HL-60/S4 treated with retinoic acid at 250 ng/mL for 4 days and 3 days (cell line): ENCODE results near the gene MACROH2A2.
"Not testable (repeated sequence)": the region's sequence is repeated elsewhere in the genome, so short reads cannot be mapped to it uniquely, and the experiment has no call there.

ENCODE experiments used
- in situ Hi-C: fragments of 300-500 bp; cut with MboI; formaldehyde crosslinking; loops from 2 replicates; pipeline ENCODE4 v1.7.0; 2022; ENCODE audit warnings: low sequenced_read_pairs

The MACROH2A2 gene

DNA sequence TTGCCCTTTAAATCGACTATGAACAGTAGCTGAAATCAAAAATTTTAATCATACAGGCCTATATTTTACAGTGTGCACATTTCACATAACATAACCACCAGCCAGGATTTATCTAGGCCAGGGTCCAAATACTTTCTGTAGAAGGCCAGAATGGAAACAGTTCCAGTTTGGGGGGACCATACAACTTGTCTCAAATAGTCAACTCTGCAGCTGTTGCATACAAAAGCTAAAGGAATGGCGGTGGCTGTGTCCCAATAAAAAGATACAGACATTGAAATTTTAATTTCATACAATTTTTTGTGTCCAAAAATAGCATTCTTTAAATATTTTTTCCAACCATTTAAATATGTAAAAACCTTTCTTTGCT is 94.6 kb downstream of the MACROH2A2 start:
- in situ Hi-C loops, result no loop called here

DNA sequence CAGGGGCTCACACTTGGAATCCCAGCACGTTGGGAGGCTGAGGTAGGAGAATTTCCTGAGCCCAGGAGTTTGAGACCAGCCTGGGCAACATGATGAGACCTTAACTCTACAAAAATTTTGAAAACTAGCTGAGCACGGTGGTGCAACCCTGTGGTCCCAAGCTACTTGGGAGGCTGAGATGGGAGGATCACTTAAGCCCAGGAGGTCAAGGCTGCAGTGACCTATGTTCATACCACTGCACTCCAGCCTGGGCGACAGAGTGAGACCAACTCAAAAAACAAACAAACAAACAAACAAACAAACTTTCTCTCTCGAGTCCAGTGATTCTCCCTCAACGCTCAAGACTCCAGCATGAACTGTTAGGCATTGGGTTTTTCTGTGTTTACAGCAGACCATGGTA is 95.9 kb downstream of the MACROH2A2 start:
- in situ Hi-C loops, result no loop called here

- in situ Hi-C loops, result no loop called here
Observed at GRCh38 chr10:70155255-70155838, 102.7 kb downstream of the MACROH2A2 start.

GRCh38 chr10:70158113-70158512 is 105.5 kb downstream of the MACROH2A2 start:
- in situ Hi-C loops, result no loop called here

DNA sequence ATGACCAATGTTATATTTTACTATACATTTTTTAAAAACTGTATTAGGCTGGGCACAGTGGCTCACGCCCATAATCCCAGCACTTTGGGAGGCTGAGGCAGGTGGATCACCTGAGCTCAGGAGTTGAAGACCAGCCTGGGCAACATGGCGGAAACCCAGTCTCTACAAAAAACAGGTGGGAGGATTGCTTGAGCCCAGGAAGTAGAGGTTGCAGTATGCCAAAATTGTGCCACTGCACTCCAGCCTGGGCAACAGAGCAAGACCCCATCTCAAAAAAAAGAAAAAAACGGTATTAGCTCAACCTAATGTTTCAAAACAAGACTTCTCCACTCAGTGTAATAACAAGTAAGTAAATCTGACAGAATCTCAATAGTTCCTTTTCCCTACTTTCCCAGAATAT is 106.7 kb downstream of the MACROH2A2 start:
- in situ Hi-C loops, result not testable (repeated sequence)

- in situ Hi-C loops, result no loop called here
Observed at GRCh38 chr10:70160798-70161197, 108.2 kb downstream of the MACROH2A2 start.
